ENCODE results near the gene LCE7A. TPM values are rescaled to one million over a fixed set of nuclear protein-coding genes. Genes with fewer than 3 reads are reported as not detected.

LCE7A gene
- total and polyA plus RNA-seq, 7 donors, result not detected

DNA sequence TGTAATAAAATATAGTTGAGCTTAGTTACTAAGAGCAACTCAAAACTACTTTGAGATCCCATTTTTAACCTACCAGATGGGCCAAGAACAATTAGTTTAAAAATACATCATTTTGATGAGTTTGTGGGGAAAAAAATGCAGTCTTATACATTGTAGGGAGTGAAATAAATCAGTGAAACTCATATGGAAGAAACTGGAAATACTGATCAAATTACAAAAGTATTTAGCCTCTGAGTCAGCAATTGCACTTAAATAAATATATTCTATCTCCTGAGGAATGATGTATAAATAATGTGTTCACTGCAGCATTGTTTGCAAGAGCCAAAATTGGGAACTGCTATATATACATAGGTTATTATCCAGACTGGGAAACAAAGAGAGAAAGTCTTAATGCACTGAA, 13.7 kb downstream of the LCE7A start:
- Histone ChIP-seq H3K36me3 (ENCODE audit: insufficient read depth in 1 of 2, low read depth in 1 of 2) (no peaks in the 10 kb centered on the region), H3K4me1 (no peaks in the 10 kb centered on the region), H3K9me3 (no peaks in the 10 kb centered on the region), H3K4me3 (no peak overlapping the region), H3K27me3 (ENCODE audit: insufficient read depth in 3 of 3, low read length in 2 of 3) (no peaks in the 10 kb centered on the region), H3K27ac (no peak overlapping the region)
- DNase-seq, result no peak
- TF ChIP-seq, protein P1, sequence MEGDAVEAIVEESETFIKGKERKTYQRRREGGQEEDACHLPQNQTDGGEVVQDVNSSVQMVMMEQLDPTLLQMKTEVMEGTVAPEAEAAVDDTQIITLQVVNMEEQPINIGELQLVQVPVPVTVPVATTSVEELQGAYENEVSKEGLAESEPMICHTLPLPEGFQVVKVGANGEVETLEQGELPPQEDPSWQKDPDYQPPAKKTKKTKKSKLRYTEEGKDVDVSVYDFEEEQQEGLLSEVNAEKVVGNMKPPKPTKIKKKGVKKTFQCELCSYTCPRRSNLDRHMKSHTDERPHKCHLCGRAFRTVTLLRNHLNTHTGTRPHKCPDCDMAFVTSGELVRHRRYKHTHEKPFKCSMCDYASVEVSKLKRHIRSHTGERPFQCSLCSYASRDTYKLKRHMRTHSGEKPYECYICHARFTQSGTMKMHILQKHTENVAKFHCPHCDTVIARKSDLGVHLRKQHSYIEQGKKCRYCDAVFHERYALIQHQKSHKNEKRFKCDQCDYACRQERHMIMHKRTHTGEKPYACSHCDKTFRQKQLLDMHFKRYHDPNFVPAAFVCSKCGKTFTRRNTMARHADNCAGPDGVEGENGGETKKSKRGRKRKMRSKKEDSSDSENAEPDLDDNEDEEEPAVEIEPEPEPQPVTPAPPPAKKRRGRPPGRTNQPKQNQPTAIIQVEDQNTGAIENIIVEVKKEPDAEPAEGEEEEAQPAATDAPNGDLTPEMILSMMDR (IDR thresholded peaks at IDR 0.05), result no peak
- intact Hi-C loops (cut with DNase I), result no loop called here
- no peak for ATAC-seq

DNA sequence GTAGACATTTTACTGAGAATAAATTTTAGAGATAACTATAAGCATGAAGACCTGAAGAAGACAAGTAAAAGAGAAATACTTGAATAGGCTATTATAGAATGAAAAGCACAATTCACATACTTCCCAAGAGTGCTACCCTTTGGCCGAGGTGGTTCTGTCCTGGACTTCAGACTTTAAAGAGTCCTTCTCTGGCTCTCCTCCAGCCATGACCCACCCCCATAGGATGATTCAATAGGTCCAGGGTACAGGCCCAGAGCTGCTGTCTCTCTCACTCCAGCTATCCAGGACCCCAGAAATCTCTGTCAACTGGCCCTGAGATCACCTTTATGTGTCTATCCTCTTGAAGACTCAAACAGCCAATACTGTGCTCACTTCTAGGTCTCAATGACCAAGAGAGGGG, 17.0 kb downstream of the LCE7A start:
- Histone ChIP-seq H3K27me3 (ENCODE audit: insufficient read depth in 3 of 3, low read length in 2 of 3) (no peaks in the 10 kb centered on the region), H3K4me3 (no peak overlapping the region), H3K27ac (no peak overlapping the region), H3K9me3 (no peaks in the 10 kb centered on the region), H3K36me3 (ENCODE audit: insufficient read depth in 1 of 2, low read depth in 1 of 2) (no peaks in the 10 kb centered on the region), H3K4me1 (no peaks in the 10 kb centered on the region)
- intact Hi-C loops (cut with DNase I), result no loop called here
- 68 to 80% (median 79%) methylated on average over 1 of the region's 1 CpG for WGBS, 3 donors
- DNase-seq (no peak), ATAC-seq (no peak)
- TF ChIP-seq, protein P1 (IDR thresholded peaks at IDR 0.05), result no peak

GRCh38 chr1:152878042-152878441, 18.2 kb downstream of the LCE7A start, which contains the start of gene SMCP:
Gene SMCP, plus strand, starts transcription at chr1:152878322. Its CDS starts 6,101 bp downstream, at chr1:152884423.
- H3K4me1 ChIP-seq, result no peaks in the 10 kb centered on the region
- 0 to 7% (median 4%) methylated on average over 1 of the region's 1 CpG for WGBS, 3 donors
- H3K36me3 ChIP-seq (ENCODE audit: insufficient read depth in 1 of 2, low read depth in 1 of 2), result no peaks in the 10 kb centered on the region
- DNase-seq (no peak), ATAC-seq (no peak)
- H3K27ac ChIP-seq, result no peak within 1 kb of the TSS
- intact Hi-C loops (cut with DNase I), result no loop called here
- no peak within 1 kb of the TSS for H3K4me3 ChIP-seq
- no peaks in the 10 kb centered on the region for H3K27me3 ChIP-seq (ENCODE audit: insufficient read depth in 3 of 3, low read length in 2 of 3)
- H3K9me3 ChIP-seq, result no peaks in the 10 kb centered on the region
- TF ChIP-seq, protein P1 (IDR thresholded peaks at IDR 0.05), result no peak

DNA sequence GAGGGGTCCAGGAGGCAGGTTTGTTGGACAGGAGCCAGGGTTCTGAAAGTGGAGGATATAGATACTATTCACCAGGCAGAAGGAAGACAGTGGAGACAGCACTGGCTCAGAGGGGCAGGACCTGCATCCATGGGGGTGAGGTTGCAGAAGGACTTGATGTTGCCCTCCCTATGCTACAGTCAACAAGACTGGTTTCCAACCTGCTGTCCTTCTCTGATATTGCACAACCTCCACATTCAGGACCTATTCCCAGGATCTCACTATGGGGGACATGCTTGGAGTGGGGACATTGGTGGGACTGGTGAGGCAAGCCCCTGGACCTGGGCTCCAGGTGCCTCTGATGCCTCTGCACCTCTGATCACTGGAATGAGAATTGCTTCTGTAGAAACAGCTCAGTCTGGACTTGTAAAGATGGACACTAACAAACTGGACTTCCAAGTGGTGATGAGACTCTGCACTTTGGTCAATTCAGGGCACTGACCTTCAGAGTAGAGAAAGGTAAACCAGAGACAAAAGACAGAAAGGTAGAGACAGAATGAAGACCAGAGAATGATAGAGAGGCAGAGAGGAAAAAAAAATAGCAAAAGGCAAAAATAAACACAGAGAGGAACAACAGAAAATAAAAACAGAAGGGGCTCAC, 19.9 kb downstream of the LCE7A start:
- TF ChIP-seq, protein P1 (IDR thresholded peaks at IDR 0.05), result no peak
- DNase-seq, result no peak
- intact Hi-C loops (cut with DNase I), result no loop called here
- no peak for ATAC-seq
- no peaks in the 10 kb centered on the region for H3K9me3 ChIP-seq
- no peaks in the 10 kb centered on the region for H3K4me1 ChIP-seq
- no peak overlapping the region for H3K4me3 ChIP-seq
- H3K27me3 ChIP-seq (ENCODE audit: insufficient read depth in 3 of 3, low read length in 2 of 3), result no peaks in the 10 kb centered on the region
- H3K36me3 ChIP-seq (ENCODE audit: insufficient read depth in 1 of 2, low read depth in 1 of 2), result no peaks in the 10 kb centered on the region
- H3K27ac ChIP-seq, result no peak overlapping the region

- 80 to 82% (median 82%) methylated on average over 4 of the region's 4 CpGs for WGBS, 3 donors
Measured at GRCh38 chr1:152880316-152880715, 20.5 kb downstream of the LCE7A start.

More at GRCh38 chr1:152880316-152880715, 20.5 kb downstream of the LCE7A start:
- DNase-seq (no peak), ATAC-seq (no peak)
- TF ChIP-seq, protein P1 (IDR thresholded peaks at IDR 0.05), result no peak
- H3K27me3 ChIP-seq (ENCODE audit: insufficient read depth in 3 of 3, low read length in 2 of 3), result no peaks in the 10 kb centered on the region
- no peaks in the 10 kb centered on the region for H3K36me3 ChIP-seq (ENCODE audit: insufficient read depth in 1 of 2, low read depth in 1 of 2)
- no peak overlapping the region for H3K27ac ChIP-seq
- H3K4me3 ChIP-seq, result no peak overlapping the region
- no peaks in the 10 kb centered on the region for H3K9me3 ChIP-seq
- H3K4me1 ChIP-seq, result no peaks in the 10 kb centered on the region
- intact Hi-C loops (cut with DNase I), result no loop called here
